ENCODE data around the gene BPGM.

Gene BPGM

GRCh38 chr7:134646425-134647305 lies at the start of gene BPGM:
TSS of gene BPGM (plus strand) at chr7:134646853. CDS start at chr7:134661508, 14,655 bp downstream.
- DNase-seq: peak; percentile 100

GRCh38 chr7:134599371-134599770 lies 47.3 kb upstream of the BPGM start:
- DNase-seq: no peak

- DNase-seq: no peak
Observed at GRCh38 chr7:134601459-134601858, 45.2 kb upstream of the BPGM start.

GRCh38 chr7:134602881-134603451 lies 43.7 kb upstream of the BPGM start:
- DNase-seq: peak; percentile 43

GRCh38 chr7:134605978-134606923 lies 40.4 kb upstream of the BPGM start:
- peak; percentile 63 for DNase-seq

- no peak for DNase-seq
Observed at GRCh38 chr7:134611611-134612151, 35.0 kb upstream of the BPGM start.

GRCh38 chr7:134612197-134612596 lies 34.5 kb upstream of the BPGM start:
- DNase-seq: no peak

- peak; percentile 75 for DNase-seq
Observed at GRCh38 chr7:134613623-134614347, 32.9 kb upstream of the BPGM start.

GRCh38 chr7:134616611-134617010 lies 30.0 kb upstream of the BPGM start:
- DNase-seq: no peak

- DNase-seq: peak; percentile 22
Observed at GRCh38 chr7:134618756-134619530, 27.7 kb upstream of the BPGM start.

- DNase-seq: no peak
Observed at GRCh38 chr7:134619627-134620331, 26.9 kb upstream of the BPGM start.

GRCh38 chr7:134622303-134622995 lies 24.2 kb upstream of the BPGM start:
- DNase-seq: no peak

GRCh38 chr7:134623193-134623592 lies 23.5 kb upstream of the BPGM start:
- no peak for DNase-seq

GRCh38 chr7:134625550-134625949 lies 21.1 kb upstream of the BPGM start:
- no peak for DNase-seq

GRCh38 chr7:134627109-134627774 lies 19.4 kb upstream of the BPGM start:
- no peak for DNase-seq

GRCh38 chr7:134627775-134628153 lies 18.9 kb upstream of the BPGM start:
- no peak for DNase-seq

- no peak for DNase-seq
Observed at GRCh38 chr7:134629445-134629844, 17.2 kb upstream of the BPGM start.

- no peak for DNase-seq
Observed at GRCh38 chr7:134630237-134630636, 16.4 kb upstream of the BPGM start.

- no peak for DNase-seq
Observed at GRCh38 chr7:134630893-134631292, 15.8 kb upstream of the BPGM start.

GRCh38 chr7:134632052-134632451 lies 14.6 kb upstream of the BPGM start:
- no peak for DNase-seq

Measured in inflammatory macrophage treated with lipopolysaccharide for 4 hours (primary cell).